ENCODE results near the gene LAMB3. TPM values are rescaled to one million over a fixed set of nuclear protein-coding genes. Genes with fewer than 3 reads are reported as not detected.
A peak's percentile ranks its signal among the peaks of the same experiment; 100 is the strongest.

LAMB3 gene
- polyA plus RNA-seq, 1 donor (not counting 4 experiments of a cell fraction or from before 2014, with no cell fraction given): 659 TPM

- Histone ChIP-seq H3K9ac (ENCODE audit: control insufficient read depth, extremely low read depth, insufficient read depth, low read length) (peak overlapping the region; percentile 48), H3K9me1 (ENCODE audit: control insufficient read depth, extremely low read depth, insufficient read depth, low read length) (no peaks in the 10 kb centered on the region), H3K9me3 (ENCODE audit: control insufficient read depth, low read depth, low read length) (no peaks in the 10 kb centered on the region), H4K20me1 (ENCODE audit: control insufficient read depth, extremely low read depth, insufficient read depth, low read length) (no peaks in the 10 kb centered on the region), H2AFZ (ENCODE audit: control insufficient read depth, low read length) (no peak overlapping the region), H3K27me3 (ENCODE audit: control insufficient read depth, extremely low read depth, insufficient read depth, low read length) (no peaks in the 10 kb centered on the region), H3K79me2 (ENCODE audit: control insufficient read depth, insufficient read depth, low read length) (no peaks in the 10 kb centered on the region), H3K36me3 (ENCODE audit: control insufficient read depth in 2 of 2, extremely low read depth in 1 of 2, insufficient read depth in 2 of 2, low read length in 2 of 2) (no peaks in the 10 kb centered on the region), H3K4me1 (ENCODE audit: control insufficient read depth, extremely low read depth, insufficient read depth, low read length) (peaks cover 38% of the 10 kb centered on the region), H3K4me2 (ENCODE audit: control insufficient read depth, extremely low read depth, insufficient read depth, low read depth, low read length) (peak overlapping the region; percentile 58), H3K27ac (ENCODE audit: control insufficient read depth, insufficient read depth, low read length) (peak overlapping the region; percentile 53), H3K4me3 (ENCODE audit: control insufficient read depth in 2 of 3, extremely low read depth in 1 of 3, insufficient read depth in 2 of 3, low read depth in 1 of 3, low read length in 3 of 3) (no peak overlapping the region)
- dilution Hi-C loops (cut with MboI; ENCODE audit: extremely low pct_ligation_motif_present, low sequenced_read_pairs): no loop called here
- DNase-seq (ENCODE audit: low read depth, low spot score) (peak; percentile 32), FAIRE-seq (peak; percentile 86)
- TF ChIP-seq CTCF (optimal IDR thresholded peaks at IDR 0.05 in 1 of 3, IDR thresholded peaks at IDR 0.05 in 1 of 3, conservative IDR thresholded peaks at IDR 0.05 in 1 of 3; ENCODE audit: extremely low read depth in 1 of 3, insufficient read depth in 2 of 3, low read length in 3 of 3) (peak; percentile 73 to 80 (median 76)), EZH2 (IDR thresholded peaks at IDR 0.05; ENCODE audit: low read length) (no peak)
Observed at GRCh38 chr1:209692745-209693504, 40.7 kb upstream of the LAMB3 start.

DNA sequence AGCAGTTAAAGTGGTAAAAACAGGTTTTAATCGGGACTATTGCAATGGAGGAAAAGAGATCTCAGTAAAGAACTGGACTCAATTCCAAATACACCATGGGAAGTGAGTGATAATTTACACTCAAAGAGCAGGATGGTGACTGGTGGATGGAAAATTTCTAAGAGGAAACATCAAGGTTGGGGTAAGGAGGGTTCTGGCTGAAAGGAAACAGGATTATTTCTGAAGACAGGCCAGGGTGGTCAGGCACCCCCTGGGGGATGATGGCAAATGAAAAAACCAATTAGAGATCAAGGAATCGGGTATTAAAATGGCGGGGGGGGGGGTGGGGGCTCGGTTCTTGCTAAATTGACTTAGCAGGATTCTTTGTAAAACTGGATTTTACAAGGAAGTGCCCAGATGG lies 40.1 kb upstream of the LAMB3 start:
- TF ChIP-seq CTCF (optimal IDR thresholded peaks at IDR 0.05 in 1 of 3, IDR thresholded peaks at IDR 0.05 in 1 of 3, conservative IDR thresholded peaks at IDR 0.05 in 1 of 3; ENCODE audit: extremely low read depth in 1 of 3, insufficient read depth in 2 of 3, low read length in 3 of 3): no peak
- TF ChIP-seq EZH2 (IDR thresholded peaks at IDR 0.05; ENCODE audit: low read length): no peak
- H3K4me1 ChIP-seq (ENCODE audit: control insufficient read depth, extremely low read depth, insufficient read depth, low read length): peaks cover 38% of the 10 kb centered on the region
- no peaks in the 10 kb centered on the region for H3K27me3 ChIP-seq (ENCODE audit: control insufficient read depth, extremely low read depth, insufficient read depth, low read length)
- H3K9me1 ChIP-seq (ENCODE audit: control insufficient read depth, extremely low read depth, insufficient read depth, low read length): no peaks in the 10 kb centered on the region
- no peaks in the 10 kb centered on the region for H4K20me1 ChIP-seq (ENCODE audit: control insufficient read depth, extremely low read depth, insufficient read depth, low read length)
- H3K9me3 ChIP-seq (ENCODE audit: control insufficient read depth, low read depth, low read length): no peaks in the 10 kb centered on the region
- peak overlapping the region; percentile 53 for H3K27ac ChIP-seq (ENCODE audit: control insufficient read depth, insufficient read depth, low read length)
- dilution Hi-C loops (cut with MboI; ENCODE audit: extremely low pct_ligation_motif_present, low sequenced_read_pairs): no loop called here
- DNase-seq (ENCODE audit: low read depth, low spot score) (no peak), FAIRE-seq (peak; percentile 20)
- no peak overlapping the region for H3K4me3 ChIP-seq (ENCODE audit: control insufficient read depth in 2 of 3, extremely low read depth in 1 of 3, insufficient read depth in 2 of 3, low read depth in 1 of 3, low read length in 3 of 3)
- H2AFZ ChIP-seq (ENCODE audit: control insufficient read depth, low read length): peak overlapping the region; percentile 9
- no peaks in the 10 kb centered on the region for H3K79me2 ChIP-seq (ENCODE audit: control insufficient read depth, insufficient read depth, low read length)
- H3K36me3 ChIP-seq (ENCODE audit: control insufficient read depth in 2 of 2, extremely low read depth in 1 of 2, insufficient read depth in 2 of 2, low read length in 2 of 2): no peaks in the 10 kb centered on the region
- peak overlapping the region; percentile 58 for H3K4me2 ChIP-seq (ENCODE audit: control insufficient read depth, extremely low read depth, insufficient read depth, low read depth, low read length)
- H3K9ac ChIP-seq (ENCODE audit: control insufficient read depth, extremely low read depth, insufficient read depth, low read length): peak overlapping the region; percentile 48

Data from keratinocyte (primary cell).